SIG-M5 treated with dmso at 0.1 percent for 504 hours (cell line): ENCODE data around the gene CCDC191.

Experiments used
- DNase-seq: peaks from one replicate; lab custom pipeline; 2025; ENCODE audit not compliant: unreplicated experiment; lab: John Stamatoyannopoulos, UW

CCDC191 gene, protein sequence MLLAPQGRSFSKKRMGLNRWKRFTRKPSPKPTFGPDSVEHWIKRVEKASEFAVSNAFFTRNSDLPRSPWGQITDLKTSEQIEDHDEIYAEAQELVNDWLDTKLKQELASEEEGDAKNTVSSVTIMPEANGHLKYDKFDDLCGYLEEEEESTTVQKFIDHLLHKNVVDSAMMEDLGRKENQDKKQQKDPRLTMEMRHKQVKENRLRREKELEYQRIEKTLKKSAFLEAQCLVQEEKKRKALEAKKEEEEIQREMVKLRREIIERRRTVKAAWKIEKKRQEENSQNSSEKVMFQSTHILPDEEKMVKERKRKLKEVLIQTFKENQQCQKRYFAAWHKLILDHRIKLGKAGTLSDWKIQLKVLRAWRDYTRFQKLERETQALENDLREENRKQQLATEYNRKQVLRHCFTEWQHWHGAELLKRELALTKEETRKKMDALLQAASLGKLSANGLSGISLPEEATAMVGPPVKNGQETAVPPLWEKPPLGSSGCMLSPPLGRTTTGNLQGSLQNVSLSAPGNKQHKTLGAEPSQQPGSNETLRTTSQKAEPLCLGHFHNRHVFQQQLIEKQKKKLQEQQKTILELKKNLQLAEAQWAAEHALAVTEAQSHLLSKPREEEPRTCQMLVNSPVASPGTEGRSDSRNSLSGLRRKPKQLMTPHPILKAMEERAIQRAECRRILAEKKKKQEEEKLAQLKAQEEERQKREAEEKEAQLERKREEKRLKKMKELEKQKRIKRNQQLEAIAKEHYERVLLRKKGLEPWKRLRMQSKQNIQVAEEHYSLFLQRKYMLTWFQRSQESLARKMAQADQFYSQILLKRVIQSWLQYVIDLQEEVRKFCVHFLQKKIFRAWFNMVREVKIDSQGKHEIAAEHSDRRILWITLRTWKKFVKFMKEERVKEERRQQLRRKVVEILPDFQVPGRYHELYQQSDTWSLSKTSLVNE

DNA sequence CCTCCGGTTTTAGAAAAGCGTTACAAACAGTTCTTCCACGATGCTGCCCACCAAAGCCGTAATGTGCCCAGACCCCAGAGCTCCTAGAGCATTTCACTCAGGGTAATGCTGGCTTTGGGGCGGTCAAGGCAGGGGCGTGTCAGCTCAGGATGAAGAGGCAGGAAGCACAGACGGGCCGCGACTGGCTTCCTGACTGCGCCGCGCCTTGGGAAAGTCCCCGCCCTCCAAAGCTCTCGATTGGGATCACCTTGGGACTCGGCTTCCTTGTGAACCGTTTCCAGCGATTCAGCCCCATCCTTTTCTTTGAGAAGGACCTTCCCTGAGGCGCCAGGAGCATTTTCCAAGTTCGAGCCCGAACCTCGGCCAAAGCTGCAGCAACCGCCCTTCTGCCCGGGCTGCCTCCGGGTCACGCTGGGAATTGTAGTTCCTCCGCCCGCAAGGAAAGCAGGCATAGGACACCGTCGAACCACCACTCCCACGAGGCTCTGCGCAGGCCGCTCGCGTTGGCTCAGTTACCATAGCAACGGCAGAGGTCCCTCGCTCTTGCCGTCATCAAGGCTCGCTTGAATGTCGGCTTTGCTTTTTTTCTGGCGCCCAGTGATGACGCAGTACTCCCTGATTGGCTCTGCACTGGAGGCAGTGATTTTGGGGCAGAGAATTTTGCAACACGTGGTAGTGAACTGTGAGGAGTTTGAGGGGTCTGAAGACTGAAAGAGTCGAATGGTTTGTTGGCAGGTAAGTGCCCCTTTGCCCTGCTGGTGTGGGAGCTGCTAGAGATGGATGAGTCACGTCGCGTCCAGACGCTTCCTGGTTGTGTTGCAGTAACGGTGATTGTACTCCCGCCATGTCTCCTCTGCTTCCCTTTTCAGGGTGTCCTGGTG, at the start of gene CCDC191, which contains the start of gene QTRT2:
TSS of gene CCDC191 (minus strand) at position 397 of the 881 bp plus-strand sequence. CDS start at position 337, 60 bp downstream.
TSS of gene QTRT2 (plus strand) at position 608 of the 881 bp plus-strand sequence. CDS start 8,521 bp downstream, outside the sequence.
- DNase-seq: peak; percentile 99

DNA sequence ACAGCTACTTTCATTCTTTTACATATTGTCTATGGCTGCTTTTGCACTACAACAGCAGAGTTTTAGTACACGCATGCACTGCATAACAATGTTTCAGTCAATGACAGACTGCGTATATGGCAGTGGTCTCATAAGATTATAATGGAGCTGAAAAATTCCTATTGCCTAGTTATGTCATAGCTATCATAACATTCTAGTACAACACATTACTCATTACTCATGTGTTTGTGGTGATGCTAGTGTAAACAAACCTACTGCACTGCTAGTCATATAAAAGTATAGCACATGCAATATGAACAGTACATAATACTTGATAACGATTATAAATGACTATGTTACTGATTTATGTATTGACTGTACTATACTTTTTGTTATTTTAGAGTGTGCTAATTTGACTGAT, 48.1 kb upstream of the CCDC191 start:
- no peak for DNase-seq

DNA sequence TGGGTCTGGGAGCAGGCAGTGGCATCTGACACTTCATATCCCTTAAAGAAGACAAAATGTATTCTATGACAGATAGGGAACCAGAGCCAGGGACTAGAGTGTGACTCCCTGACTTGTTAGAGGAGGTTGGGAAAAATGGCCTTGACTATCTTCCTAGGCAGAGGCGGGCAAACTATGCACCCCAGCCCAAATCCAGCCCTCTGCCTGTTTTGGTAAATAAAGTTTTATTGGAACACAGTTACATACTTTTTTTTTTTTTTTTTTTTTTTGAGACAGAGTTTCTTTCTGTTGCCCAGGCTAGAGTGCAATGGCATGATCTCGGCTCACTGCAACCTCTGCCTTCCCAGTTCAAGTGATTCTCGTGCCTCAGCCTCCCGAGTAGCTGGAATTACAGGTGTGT, 47.5 kb upstream of the CCDC191 start:
- DNase-seq: no peak

DNA sequence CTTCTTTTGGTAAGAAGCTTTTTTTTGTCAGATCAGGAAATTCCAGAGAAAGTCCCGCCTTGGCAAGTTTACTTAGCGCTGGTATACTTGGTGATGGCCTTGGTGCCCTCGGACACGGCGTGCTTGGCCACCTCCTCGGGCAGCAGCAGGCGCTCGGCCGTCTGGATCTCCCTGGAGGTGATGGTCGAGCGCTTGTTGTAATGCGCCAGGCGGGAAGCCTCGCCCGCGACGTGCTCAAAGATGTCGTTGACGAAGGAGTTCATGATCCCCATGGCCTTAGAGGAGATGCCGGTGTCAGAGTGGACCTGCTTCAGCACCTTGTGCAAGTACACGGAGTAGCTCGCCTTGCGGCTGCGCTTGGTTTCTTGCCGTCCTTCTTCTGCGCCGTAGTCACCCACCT, 46.9 kb upstream of the CCDC191 start:
- DNase-seq: no peak

DNA sequence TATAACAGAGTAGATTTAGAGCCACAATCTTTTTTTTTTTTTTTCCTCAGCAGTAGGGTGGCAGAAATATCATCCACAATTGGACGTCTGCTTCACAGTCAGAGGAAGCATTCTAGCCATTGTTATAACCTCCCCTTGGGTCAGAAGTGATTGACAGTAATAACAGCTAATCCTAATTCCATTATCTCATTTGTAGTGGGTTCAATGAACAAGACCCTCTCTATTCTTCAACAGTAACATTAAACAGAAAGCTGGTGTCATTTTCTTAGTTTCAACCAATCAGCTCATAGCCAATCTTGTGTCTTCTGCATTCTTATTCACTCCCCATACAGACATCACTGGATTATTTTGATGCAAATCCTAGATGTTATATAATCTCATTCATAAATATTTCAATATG, 44.8 kb upstream of the CCDC191 start:
- no peak for DNase-seq

DNA sequence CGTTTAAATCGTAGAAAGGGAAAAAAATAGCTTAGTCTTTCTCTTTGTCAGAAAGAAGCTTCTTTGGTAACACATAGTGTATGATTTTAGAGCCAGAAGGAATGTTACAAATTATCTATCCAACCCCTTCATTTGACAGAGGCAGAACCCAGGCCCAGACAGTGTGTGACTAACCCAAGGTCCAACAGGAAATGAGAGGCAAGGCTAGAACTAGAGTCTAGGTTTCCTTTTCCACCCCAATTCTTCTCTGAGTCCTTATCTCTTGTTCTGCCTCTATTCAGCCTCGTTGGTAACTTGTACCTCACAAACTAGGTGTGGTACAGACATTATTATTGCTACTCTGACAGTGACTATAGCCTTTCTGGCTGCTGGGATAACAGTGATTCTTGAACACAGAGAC, 39.5 kb upstream of the CCDC191 start:
- DNase-seq: no peak

DNA sequence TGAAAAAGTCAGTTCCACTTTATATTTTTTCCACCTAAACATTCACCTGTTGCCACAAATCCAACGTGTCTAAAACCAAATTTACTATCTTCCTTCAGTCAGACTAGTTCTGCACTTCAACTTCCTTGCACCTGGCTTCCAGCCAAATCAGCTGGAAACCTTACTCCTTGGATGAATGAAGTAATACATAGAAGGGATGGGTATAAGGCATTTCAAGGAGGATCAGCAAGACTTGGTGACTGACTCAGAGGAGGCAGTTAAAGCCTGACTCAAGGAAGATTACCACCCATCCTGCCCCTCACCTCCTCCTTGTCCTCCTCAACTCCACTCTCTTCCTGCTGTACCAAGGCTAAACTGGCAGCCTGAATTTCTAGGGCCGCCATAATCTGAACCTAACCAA, 37.3 kb upstream of the CCDC191 start:
- DNase-seq: peak; percentile 16

DNA sequence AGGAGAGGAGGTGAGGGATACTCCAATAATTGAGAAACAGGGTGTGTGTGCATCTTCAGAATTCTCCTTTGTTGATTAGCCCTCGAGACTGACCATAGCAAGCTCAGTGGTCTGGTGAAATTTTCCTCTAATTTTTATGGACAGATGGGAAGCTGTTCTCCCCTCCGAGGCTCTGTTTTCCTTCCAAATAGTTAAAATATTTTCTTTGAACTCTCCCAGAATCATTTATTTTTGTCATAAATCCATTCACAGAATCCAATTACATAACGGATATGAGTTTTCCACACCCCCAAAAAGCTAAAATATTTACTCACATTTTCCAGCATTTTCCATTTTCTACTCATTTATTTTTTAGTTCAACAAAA, 36.7 kb upstream of the CCDC191 start:
- no peak for DNase-seq

DNA sequence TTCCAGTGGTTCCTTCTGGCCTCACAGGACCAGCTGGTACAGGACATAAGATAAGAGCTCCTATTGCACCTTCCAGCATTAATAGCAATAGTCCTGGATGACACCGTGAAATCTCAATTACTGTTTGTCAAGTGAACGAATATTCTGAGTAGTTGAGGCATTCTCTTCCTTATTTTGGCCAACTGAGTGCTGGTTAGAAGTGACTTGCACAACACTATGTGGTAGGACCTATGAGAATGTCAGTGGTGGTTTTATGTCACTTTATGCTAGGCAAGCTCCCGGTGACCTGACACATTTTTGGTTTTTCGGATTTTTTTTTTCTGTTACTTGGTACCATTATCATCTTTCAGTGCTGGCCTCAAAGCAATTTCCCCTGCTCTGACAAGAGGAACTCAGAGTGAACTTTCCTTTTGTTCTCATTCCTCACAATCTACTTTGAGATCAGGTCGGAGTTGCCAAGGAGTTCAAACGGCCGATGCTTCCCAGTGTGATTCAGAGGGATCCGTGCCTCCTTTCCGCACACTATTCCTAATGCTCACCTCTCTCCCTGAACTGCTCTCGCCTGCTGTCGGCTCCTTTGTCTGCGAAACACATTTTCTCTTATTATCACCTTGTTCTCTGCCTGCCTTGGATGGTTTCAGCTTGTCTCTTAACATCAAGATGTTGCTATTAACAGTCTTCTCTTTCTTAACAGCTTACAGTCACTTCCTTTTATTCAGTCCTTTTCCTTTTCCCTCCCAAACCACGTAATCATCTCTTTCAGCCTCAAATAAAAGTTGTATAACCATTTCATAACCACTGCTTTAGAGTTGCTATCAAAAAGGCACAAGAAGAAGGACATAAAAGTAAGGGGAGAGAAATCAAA, 36.1 kb upstream of the CCDC191 start:
- peak; percentile 91 for DNase-seq

DNA sequence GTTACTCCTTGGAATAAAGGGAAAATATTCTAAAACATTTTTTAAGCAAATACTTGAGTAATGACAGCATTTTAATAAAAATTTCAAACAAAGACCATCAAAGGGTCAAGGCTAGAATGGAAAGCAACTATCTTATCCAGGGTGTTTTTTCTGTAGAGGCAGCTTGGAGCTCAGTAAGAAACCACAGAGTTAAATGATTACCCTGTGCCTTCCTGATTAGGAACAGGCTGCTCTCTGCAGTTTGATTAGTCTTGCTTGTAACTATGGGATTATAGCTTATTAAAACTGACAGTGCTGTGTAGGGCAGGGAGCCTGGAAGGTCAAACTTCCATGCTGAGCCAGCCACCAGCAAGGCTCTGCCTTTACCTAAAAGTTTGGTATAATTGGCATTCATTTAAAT, 33.3 kb upstream of the CCDC191 start:
- no peak for DNase-seq

DNA sequence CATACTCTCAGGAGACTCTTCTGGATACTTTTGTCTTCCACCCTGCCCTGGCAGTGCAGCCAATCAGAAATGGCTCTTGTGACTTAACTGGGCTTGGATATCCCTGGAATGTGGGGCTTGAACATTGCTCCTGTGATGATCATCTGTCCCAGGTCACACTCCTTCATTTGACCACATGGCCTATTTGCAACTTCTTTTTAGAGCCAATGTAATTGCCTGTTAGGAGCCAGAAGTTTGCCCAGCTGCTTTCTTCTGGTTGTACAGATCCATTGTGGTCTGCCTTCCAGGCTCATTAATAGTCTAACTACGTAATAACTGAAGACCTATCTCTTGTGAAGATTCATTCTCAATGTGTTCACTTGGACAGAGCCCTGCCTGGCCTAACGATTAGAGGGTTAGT, 30.0 kb upstream of the CCDC191 start:
- DNase-seq: no peak

DNA sequence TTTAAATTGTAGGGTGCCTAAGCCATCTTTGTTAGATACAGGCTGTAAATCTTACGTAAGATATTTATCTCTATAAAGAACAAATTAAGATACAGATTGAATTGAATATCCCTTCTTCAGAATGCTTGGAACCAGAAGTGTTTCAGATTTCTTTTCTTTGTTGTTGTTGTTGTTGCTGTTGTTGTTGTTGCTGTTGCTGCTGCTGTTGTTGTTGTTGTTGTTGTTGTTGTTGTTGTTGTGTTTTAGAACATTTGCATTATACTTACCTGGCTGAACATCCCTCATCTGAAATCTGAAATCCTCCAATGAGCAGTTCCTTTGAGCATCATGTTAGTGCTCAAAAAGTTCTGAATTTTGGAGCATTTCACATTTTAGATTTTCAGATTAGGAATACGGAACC, 26.8 kb upstream of the CCDC191 start:
- DNase-seq: no peak

DNA sequence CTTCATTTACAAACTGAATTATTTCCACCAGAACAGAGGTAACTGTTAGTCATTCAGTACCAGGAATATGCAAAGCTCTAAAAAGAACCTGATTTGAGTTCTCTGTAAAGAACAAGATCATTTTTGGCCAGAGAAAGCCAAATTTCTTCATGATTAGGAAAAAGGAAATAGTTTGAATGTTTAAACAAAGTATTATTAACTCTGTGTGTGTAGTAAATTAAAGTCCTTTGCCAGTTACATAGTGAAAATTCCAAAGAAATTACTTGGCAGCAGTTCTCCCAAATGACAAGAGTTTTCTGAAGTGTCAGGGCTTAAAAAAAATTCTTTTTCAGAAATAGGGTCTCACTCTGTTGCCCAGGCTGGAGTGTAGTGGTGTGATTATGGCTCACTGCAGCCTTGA, 24.7 kb upstream of the CCDC191 start:
- no peak for DNase-seq

DNA sequence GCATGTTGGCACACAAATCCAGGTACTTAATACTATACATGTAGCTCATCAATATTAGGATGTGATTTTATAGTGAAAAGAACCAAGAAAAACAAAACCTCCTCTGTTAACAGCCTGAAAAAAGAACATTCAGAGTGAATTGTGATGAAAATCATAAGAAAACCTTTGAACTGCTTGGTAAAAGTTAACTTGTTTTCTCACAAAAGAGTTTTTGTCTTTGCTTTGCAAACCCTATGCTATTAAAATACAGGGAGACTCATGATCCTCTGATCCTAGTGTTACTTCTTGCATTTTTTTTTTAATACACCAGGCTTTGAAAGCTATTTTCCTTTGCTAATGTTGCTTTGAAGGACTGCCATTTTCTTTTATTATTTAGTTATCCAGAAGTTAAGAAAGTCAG, 23.9 kb upstream of the CCDC191 start:
- DNase-seq: no peak

DNA sequence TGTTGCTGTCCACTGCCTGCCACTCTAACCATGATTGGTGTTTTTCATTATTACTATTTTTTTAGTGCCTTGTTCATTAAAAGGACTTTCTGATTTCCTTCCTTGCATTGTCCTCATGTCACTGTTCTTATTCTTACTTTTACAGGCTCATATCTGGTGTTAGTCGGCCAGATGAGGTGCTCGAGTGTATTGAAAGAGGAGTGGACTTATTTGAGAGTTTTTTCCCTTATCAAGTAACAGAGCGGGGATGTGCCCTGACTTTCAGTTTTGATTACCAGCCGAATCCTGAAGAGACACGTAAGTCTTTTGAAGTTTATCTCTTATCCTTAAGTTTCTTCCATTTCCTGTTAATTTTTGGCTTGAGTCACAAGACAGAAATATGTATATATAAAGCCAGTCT, 23.4 kb upstream of the CCDC191 start:
- DNase-seq: no peak

DNA sequence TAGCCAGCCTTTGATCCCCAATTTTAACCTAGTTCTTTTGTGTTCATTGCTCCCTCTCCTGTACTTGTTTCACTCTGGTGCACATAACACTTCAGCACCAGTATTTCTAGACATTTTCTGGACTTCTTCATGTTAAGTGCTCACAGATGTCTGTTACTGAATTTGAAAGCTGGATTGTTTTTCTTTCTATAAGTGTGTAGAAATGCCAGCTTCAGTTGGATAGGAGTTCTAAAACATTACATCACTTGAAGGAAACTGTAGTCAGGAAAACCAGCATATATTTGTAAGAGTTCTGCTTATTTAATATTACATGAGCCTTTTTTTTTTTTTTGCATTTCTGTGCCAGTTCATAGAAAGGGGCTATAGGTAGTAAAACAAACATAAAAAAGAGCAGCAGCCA, 21.8 kb upstream of the CCDC191 start:
- DNase-seq: no peak

DNA sequence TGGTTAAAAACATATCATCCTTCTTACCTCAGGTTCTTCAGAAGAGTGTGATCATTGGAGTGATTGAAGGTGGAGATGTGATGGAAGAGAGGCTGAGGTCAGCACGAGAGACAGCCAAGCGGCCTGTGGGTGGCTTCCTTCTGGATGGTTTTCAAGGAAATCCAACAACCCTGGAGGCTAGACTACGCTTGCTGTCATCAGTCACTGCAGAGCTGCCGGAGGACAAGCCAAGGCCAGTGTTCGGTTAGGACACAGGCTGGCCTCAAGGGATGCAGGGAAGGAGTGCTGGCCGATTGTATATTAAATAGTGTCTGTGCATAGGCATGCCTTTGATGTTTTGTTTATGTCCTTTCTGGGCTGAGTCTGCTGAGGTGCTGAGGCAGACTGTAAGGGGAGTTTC, 20.4 kb upstream of the CCDC191 start:
- no peak for DNase-seq

DNA sequence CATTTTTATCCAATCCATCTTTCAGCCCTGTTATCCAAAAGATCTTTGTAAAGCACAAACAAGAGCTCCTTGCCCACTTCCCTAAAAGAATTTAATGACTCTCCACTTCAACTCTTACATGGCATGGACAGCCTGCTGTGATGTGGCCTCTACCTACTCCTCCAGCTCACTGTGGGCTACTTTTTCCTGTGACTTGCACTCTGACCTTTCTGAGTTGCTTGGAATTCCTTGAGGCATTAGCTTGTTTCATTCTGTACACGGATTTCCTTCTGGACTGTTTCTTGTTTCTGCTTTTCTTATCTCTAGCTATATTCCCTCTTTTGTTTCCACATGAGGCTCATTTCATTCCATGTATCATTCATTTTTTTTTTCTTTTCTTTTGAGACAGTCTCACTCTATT, 15.5 kb upstream of the CCDC191 start:
- DNase-seq: no peak

DNA sequence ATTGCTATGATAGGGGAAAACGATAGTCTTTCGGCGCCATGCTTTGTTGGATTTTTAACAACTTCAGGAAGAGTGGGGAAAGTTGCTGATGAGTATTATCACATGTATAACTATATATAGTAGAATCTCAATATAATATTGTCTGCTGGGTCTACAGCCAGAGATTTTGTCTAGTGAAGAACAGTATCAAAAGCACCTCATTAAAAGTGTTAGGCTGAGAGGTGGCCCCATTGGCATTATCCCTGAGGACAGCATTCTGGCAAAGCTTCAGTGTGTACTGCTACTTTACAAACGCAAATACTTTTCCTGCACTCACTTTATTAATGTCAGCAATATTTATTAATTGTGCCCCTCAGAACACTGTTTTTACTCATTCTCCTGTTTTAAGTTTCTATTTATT, 12.0 kb upstream of the CCDC191 start:
- DNase-seq: no peak

DNA sequence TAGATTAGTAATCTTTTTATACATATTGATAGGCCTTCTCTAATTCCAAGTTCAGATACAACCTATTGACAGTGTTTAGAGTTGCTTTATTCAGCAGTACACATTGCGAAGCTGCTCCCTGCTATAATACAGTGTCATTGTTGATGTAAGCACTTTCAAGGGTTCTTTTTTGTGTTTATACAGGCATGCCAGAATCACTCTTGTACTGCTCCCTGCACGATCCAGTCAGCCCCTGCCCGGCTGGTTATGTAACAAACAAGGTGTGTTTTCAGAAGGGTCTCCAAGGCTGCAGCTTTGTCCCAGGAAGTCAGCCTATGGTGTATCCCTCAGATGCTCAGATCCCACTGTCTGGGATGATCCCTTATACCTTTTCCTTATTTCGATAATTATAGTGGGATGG, 11.5 kb upstream of the CCDC191 start:
- DNase-seq: no peak
